Gastrocnemius medialis (tissue), 4 donors: ENCODE measurements around the gene AMFR. TPM values are rescaled to one million over a fixed set of nuclear protein-coding genes. Genes with fewer than 3 reads are reported as not detected.
A peak's percentile ranks its signal among the peaks of the same experiment; 100 is the strongest.

Source experiments
- ATAC-seq, 2 donors: fragments of 150-250 bp; one replicate each; pipeline ENCODE4 v1.9.1; 2016
- DNase-seq, 2 donors: peaks; one replicate each; pipeline ENCODE4 v3.0.0-alpha.2; 2019
- H3K27ac ChIP-seq, 4 donors: fragments of 200-600 bp; sonication (generic); 1 replicate in 1 of 4; 2 replicates in 3 of 4; pipeline ENCODE4 v1.5.1; 2016 to 2018; ENCODE audit warnings: mild to moderate bottlenecking in 2 of 4, moderate library complexity in 1 of 4
- H3K27me3 ChIP-seq, 3 donors: fragments of 200-600 bp; sonication (generic) in 2 of 3; 1 replicate in 1 of 3; 2 replicates in 2 of 3; pipeline versions ENCODE4 v1.5.1 to v1.6.0; 2016 to 2019; ENCODE audit warnings: mild to moderate bottlenecking in 1 of 3, moderate library complexity in 1 of 3
- H3K36me3 ChIP-seq, 2 donors: fragments of 200-600 bp; sonication (generic) in 1 of 2; one replicate each; pipeline ENCODE4 v1.5.1; 2017 to 2018
- H3K4me1 ChIP-seq, 2 donors: fragments of 200-600 bp; sonication (generic) in 1 of 2; one replicate each; pipeline ENCODE4 v1.5.1; 2016 to 2017; ENCODE audit warnings: mild to moderate bottlenecking in 2 of 2
- H3K4me3 ChIP-seq, 4 donors: fragments of 200-600 bp; sonication (generic) in 3 of 4; 1 replicate in 1 of 4; 2 replicates in 3 of 4; pipeline ENCODE4 v1.5.1; 2016 to 2019; ENCODE audit warnings: mild to moderate bottlenecking in 2 of 4
- H3K9me3 ChIP-seq, 3 donors: fragments of 200-600 bp; sonication (generic) in 2 of 3; 1 replicate in 1 of 3; 2 replicates in 2 of 3; pipeline ENCODE4 v1.5.1; 2016 to 2019
- POLR2A ChIP-seq, 2 donors: fragments of 450-650 bp; IDR thresholded peaks; one replicate each; pipeline ENCODE4 v1.6.1; 2017; ENCODE audit warnings: antibody characterized with exemption in 2 of 2, mild to moderate bottlenecking in 2 of 2, moderate library complexity in 2 of 2
- in situ Hi-C, 4 donors: fragments of 200-750 bp; cut with MboI; loops; one replicate each; pipeline versions ENCODE4 v1.15.0 to v1.8.0; 2017; ENCODE audit warnings: low sequenced_read_pairs in 4 of 4
- intact Hi-C: fragments of 100-400 bp; cut with DNase I; formaldehyde crosslinking; loops from one replicate; pipeline ENCODE4 v1.15.1; 2023; ENCODE audit warnings: low total_unique reads
- total RNA-seq, 4 donors: library from RNA; depleted of rRNA; stranded (reverse); fragments of >200 nt; gene quantifications; one replicate each; pipeline versions ENCODE4 v1.1.0 to v1.2.3, GENCODE V29; 2016
- TF ChIP-seq, protein P1 (sequence below), 5 experiments: fragments of 450-650 bp in 3 of 5; fragments of 200-600 bp in 2 of 5; sonication (generic) in 2 of 5; IDR thresholded peaks in 4 of 5; conservative IDR thresholded peaks in 1 of 5; 1 replicate in 4 of 5; 2 replicates in 1 of 5; pipeline ENCODE4 v1.5.1; 2016 to 2019; ENCODE audit warnings: antibody characterized with exemption in 5 of 5, mild to moderate bottlenecking in 3 of 5, moderate library complexity in 3 of 5

AMFR gene
- total RNA-seq, 4 donors from 2014 or later = 349 to 951 (median 571) TPM

DNA sequence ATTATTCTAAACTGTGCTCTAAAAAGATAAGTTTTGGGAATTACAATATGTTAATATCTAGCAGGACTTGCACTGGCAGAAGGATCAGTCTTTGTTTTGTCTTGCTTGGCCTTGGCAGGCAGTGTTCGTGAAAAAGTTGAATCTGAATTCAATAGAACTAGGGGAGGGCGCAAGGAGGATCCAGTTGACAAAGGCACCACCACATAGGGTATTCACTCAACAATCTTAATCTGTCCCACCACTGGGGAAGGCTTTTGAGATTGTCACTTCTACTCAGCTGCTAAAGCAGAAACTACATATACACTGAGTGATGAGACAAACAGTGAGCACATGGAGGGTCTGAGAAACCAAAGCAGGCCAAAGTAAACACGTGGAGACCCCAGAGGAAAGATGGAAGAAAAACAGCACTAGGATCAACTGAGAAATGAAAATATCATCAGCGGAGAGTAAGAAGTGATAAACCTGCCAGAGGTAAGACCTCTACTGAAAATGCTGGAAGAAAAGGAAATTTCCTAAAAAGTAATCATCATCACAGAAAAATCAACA is 2.4 kb downstream of the AMFR start:
- intact Hi-C loops (loop anchor here (5.0 kb wide), 1 partner anchor 259 kb away; the partner anchor contains the start of gene MT1X), in situ Hi-C loops (loop anchor here in 1 of 4 donors (25.0 kb wide), 1 partner anchor 264 kb away; the partner anchor contains the start of gene MT1X)

GRCh38 chr16:56421976-56422669 is 3.2 kb downstream of the AMFR start:
- Histone ChIP-seq H3K27ac (peak overlapping the region in 3 of 4 donors; percentile 60 to 96 (median 96)), H3K9me3 (no peaks in the 10 kb centered on the region), H3K27me3 (no peaks in the 10 kb centered on the region), H3K4me1 (peaks cover 54 to 58% of the 10 kb centered on the region in 2 donors), H3K4me3 (peak overlapping the region in 1 of 4 donors; percentile 96), H3K36me3 (no peaks in the 10 kb centered on the region)
- in situ Hi-C loops (loop anchor here in 1 of 4 donors (25.0 kb wide), 1 partner anchor 265 kb away; the partner anchor contains the start of gene MT1X), intact Hi-C loops (loop anchor here (5.0 kb wide), 1 partner anchor 260 kb away; the partner anchor contains the start of gene MT1X)
- TF ChIP-seq, protein P1, sequence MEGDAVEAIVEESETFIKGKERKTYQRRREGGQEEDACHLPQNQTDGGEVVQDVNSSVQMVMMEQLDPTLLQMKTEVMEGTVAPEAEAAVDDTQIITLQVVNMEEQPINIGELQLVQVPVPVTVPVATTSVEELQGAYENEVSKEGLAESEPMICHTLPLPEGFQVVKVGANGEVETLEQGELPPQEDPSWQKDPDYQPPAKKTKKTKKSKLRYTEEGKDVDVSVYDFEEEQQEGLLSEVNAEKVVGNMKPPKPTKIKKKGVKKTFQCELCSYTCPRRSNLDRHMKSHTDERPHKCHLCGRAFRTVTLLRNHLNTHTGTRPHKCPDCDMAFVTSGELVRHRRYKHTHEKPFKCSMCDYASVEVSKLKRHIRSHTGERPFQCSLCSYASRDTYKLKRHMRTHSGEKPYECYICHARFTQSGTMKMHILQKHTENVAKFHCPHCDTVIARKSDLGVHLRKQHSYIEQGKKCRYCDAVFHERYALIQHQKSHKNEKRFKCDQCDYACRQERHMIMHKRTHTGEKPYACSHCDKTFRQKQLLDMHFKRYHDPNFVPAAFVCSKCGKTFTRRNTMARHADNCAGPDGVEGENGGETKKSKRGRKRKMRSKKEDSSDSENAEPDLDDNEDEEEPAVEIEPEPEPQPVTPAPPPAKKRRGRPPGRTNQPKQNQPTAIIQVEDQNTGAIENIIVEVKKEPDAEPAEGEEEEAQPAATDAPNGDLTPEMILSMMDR (IDR thresholded peaks at IDR 0.05 in 4 of 5, conservative IDR thresholded peaks at IDR 0.05 in 1 of 5) = no peak
- TF ChIP-seq POLR2A (IDR thresholded peaks at IDR 0.05) = no peak
- ATAC-seq = no peak
- DNase-seq = no peak

More for the DNA sequence above, 2.4 kb downstream of the AMFR start:
- Histone ChIP-seq H3K4me3 (peak overlapping the region in 3 of 4 donors; percentile 74 to 96 (median 91)), H3K27me3 (no peaks in the 10 kb centered on the region), H3K4me1 (peaks cover 52 to 54% of the 10 kb centered on the region in 2 donors), H3K9me3 (no peaks in the 10 kb centered on the region), H3K27ac (peak overlapping the region; percentile 87 to 96 (median 96)), H3K36me3 (no peaks in the 10 kb centered on the region)
- no peak for TF ChIP-seq POLR2A (IDR thresholded peaks at IDR 0.05)
- TF ChIP-seq, protein P1 (IDR thresholded peaks at IDR 0.05 in 4 of 5, conservative IDR thresholded peaks at IDR 0.05 in 1 of 5) = no peak
- DNase-seq = no peak
- no peak for ATAC-seq

DNA sequence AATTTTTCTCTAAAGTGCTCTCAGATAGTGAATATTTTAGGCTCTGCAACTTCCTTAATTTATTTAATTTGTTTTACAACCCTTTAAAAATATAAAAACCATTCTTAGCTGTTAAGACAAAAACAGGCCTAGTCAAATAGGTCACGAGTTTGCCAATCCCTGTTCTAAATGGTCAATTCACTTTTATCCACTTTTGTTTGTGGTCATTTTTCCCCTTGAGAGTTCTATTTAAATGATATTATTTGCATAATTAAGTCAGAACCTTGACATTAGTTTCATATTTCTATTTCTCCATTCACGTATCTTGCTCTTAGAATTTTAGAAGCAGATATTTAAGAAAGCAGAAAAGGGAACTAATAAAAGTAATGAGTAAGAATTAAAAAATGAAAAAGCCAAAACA is 4.0 kb downstream of the AMFR start:
- Histone ChIP-seq H3K4me3 (no peak overlapping the region), H3K27me3 (no peaks in the 10 kb centered on the region), H3K9me3 (no peaks in the 10 kb centered on the region), H3K36me3 (no peaks in the 10 kb centered on the region), H3K27ac (peak overlapping the region in 2 of 4 donors; percentile 60 to 96), H3K4me1 (peaks cover 59 to 63% of the 10 kb centered on the region in 2 donors)
- no peak for ATAC-seq
- intact Hi-C loops (loop anchor here (5.0 kb wide), 1 partner anchor 261 kb away; the partner anchor contains the start of gene MT1X), in situ Hi-C loops (loop anchor here in 1 of 4 donors (25.0 kb wide), 1 partner anchor 266 kb away; the partner anchor contains the start of gene MT1X)
- TF ChIP-seq, protein P1 (IDR thresholded peaks at IDR 0.05 in 4 of 5, conservative IDR thresholded peaks at IDR 0.05 in 1 of 5) = no peak
- TF ChIP-seq POLR2A (IDR thresholded peaks at IDR 0.05) = no peak
- DNase-seq = no peak

GRCh38 chr16:56420613-56421012 is 4.7 kb downstream of the AMFR start:
- ATAC-seq (no peak), DNase-seq (no peak)
- in situ Hi-C loops (loop anchor here in 1 of 4 donors (25.0 kb wide), 1 partner anchor 267 kb away; the partner anchor contains the start of gene MT1X), intact Hi-C loops (loop anchor here (5.0 kb wide), 1 partner anchor 262 kb away; the partner anchor contains the start of gene MT1X)
- H3K4me1 ChIP-seq = peaks cover 66 to 70% of the 10 kb centered on the region in 2 donors
- no peaks in the 10 kb centered on the region for H3K9me3 ChIP-seq
- no peak for TF ChIP-seq POLR2A (IDR thresholded peaks at IDR 0.05)
- TF ChIP-seq, protein P1 (IDR thresholded peaks at IDR 0.05 in 4 of 5, conservative IDR thresholded peaks at IDR 0.05 in 1 of 5) = no peak
- no peaks in the 10 kb centered on the region for H3K36me3 ChIP-seq
- H3K27me3 ChIP-seq = no peaks in the 10 kb centered on the region
- H3K4me3 ChIP-seq = no peak overlapping the region
- peak overlapping the region; percentile 54 to 96 (median 60) for H3K27ac ChIP-seq
